ENCODE data around the gene ATG101. TPM values are rescaled to one million over a fixed set of nuclear protein-coding genes. Genes with fewer than 3 reads are reported as not detected.
A peak's percentile ranks its signal among the peaks of the same experiment; 100 is the strongest.
"Not testable (repeated sequence)": the region's sequence is repeated elsewhere in the genome, so short reads cannot be mapped to it uniquely, and the experiment has no call there.

ATG101 gene
- polyA plus RNA-seq, 1 of the 3 experiments (the other 2 are of a cell fraction) = 160 TPM

- POLR2A ChIA-PET = no interaction called here
- H3K4me1 ChIP-seq (ENCODE audit: control insufficient read depth in 1 of 2, insufficient read depth in 2 of 2, low read depth in 1 of 2, low read length in 1 of 2) = no peaks in the 10 kb centered on the region; a peak in 1 of 4 replicates
- no peak overlapping the region for H2AFZ ChIP-seq (ENCODE audit: low read depth)
- no peaks in the 10 kb centered on the region for H3K36me3 ChIP-seq (replicated peaks in 1 of 2; ENCODE audit: control insufficient read depth in 1 of 2, insufficient read depth in 2 of 2, low read length in 1 of 2)
- H3K4me3 ChIP-seq (ENCODE audit: low read depth in 2 of 2, low read length in 1 of 2) = no peak overlapping the region
- 56% methylated on average over 21 of the region's 21 CpGs for WGBS (ENCODE audit: low lambda C conversion rate)
- H3K4me2 ChIP-seq = no peak overlapping the region
- H3K27ac ChIP-seq (ENCODE audit: low read depth in 2 of 2, low read length in 1 of 2) = no peak overlapping the region
- no peak for TF ChIP-seq RXRA (IDR thresholded peaks at IDR 0.05; ENCODE audit: borderline replicate concordance, low read depth)
- no peaks in the 10 kb centered on the region for H3K9me3 ChIP-seq
- DNase-seq = peak; percentile 7
- peaks cover 20% of the 10 kb centered on the region for H3K27me3 ChIP-seq (ENCODE audit: insufficient read depth)
- H3K9ac ChIP-seq = no peak overlapping the region
- H3K9me2 ChIP-seq = no peaks in the 10 kb centered on the region
- CTCF ChIA-PET = no interaction called here
- H3K79me2 ChIP-seq (ENCODE audit: insufficient read depth) = no peaks in the 10 kb centered on the region
- no peaks in the 10 kb centered on the region for H4K20me1 ChIP-seq (ENCODE audit: insufficient read depth)
- no peaks in the 10 kb centered on the region for H3F3A ChIP-seq (replicated peaks; ENCODE audit: insufficient read depth)
These were observed 27.4 kb downstream of the ATG101 start for GRCh38 chr12:52097045-52097666.

- CTCF ChIA-PET = interaction anchor here (1.7 to 3.5 kb wide), 2 partner anchors 17 to 79 kb away, joined by 5 to 15 read pairs; no protein-coding TSS in a partner anchor
- H3K4me2 ChIP-seq; H4K20me1 ChIP-seq (ENCODE audit: insufficient read depth); H3K9me3 ChIP-seq; H3K4me1 ChIP-seq (ENCODE audit: control insufficient read depth in 1 of 2, insufficient read depth in 2 of 2, low read depth in 1 of 2, low read length in 1 of 2); H2AFZ ChIP-seq (ENCODE audit: low read depth); H3F3A ChIP-seq (replicated peaks; ENCODE audit: insufficient read depth); H3K9me2 ChIP-seq; H3K9ac ChIP-seq; H3K36me3 ChIP-seq (replicated peaks in 1 of 2; ENCODE audit: control insufficient read depth in 1 of 2, insufficient read depth in 2 of 2, low read length in 1 of 2); H3K27me3 ChIP-seq (ENCODE audit: insufficient read depth); H3K79me2 ChIP-seq (ENCODE audit: insufficient read depth); DNase-seq; POLR2A ChIA-PET; H3K4me3 ChIP-seq (ENCODE audit: low read depth in 2 of 2, low read length in 1 of 2); H3K27ac ChIP-seq (ENCODE audit: low read depth in 2 of 2, low read length in 1 of 2): not testable (repeated sequence)
- 57% methylated on average over 10 of the region's 10 CpGs for WGBS (ENCODE audit: low lambda C conversion rate)
These were observed 34.8 kb downstream of the ATG101 start for GRCh38 chr12:52104431-52105089.

- POLR2A ChIA-PET; H3K4me2 ChIP-seq; H3K4me1 ChIP-seq (ENCODE audit: control insufficient read depth in 1 of 2, insufficient read depth in 2 of 2, low read depth in 1 of 2, low read length in 1 of 2); H3K9ac ChIP-seq; H3K9me3 ChIP-seq; H3F3A ChIP-seq (replicated peaks; ENCODE audit: insufficient read depth); H2AFZ ChIP-seq (ENCODE audit: low read depth); H3K79me2 ChIP-seq (ENCODE audit: insufficient read depth); H3K4me3 ChIP-seq (ENCODE audit: low read depth in 2 of 2, low read length in 1 of 2); H3K27ac ChIP-seq (ENCODE audit: low read depth in 2 of 2, low read length in 1 of 2); H4K20me1 ChIP-seq (ENCODE audit: insufficient read depth); DNase-seq; H3K9me2 ChIP-seq; H3K36me3 ChIP-seq (replicated peaks in 1 of 2; ENCODE audit: control insufficient read depth in 1 of 2, insufficient read depth in 2 of 2, low read length in 1 of 2): not testable (repeated sequence)
- H3K27me3 ChIP-seq (ENCODE audit: insufficient read depth) = peaks cover 17% of the 10 kb centered on the region; the same call in 1 of the 2 replicates
- CTCF ChIA-PET = interaction anchor here (13.5 kb wide), 1 partner anchor 92 kb away, joined by 247 read pairs; no protein-coding TSS in a partner anchor
- WGBS (ENCODE audit: low lambda C conversion rate) = 54% methylated on average over 16 of the region's 18 CpGs
These were observed 46.7 kb downstream of the ATG101 start for GRCh38 chr12:52116222-52117125.

- H4K20me1 ChIP-seq (ENCODE audit: insufficient read depth); H3K9ac ChIP-seq; H3K9me3 ChIP-seq; H3K27ac ChIP-seq (ENCODE audit: low read depth in 2 of 2, low read length in 1 of 2); H3K79me2 ChIP-seq (ENCODE audit: insufficient read depth); H3K4me1 ChIP-seq (ENCODE audit: control insufficient read depth in 1 of 2, insufficient read depth in 2 of 2, low read depth in 1 of 2, low read length in 1 of 2); DNase-seq; H3K4me2 ChIP-seq; H3F3A ChIP-seq (replicated peaks; ENCODE audit: insufficient read depth); H2AFZ ChIP-seq (ENCODE audit: low read depth); H3K36me3 ChIP-seq (replicated peaks in 1 of 2; ENCODE audit: control insufficient read depth in 1 of 2, insufficient read depth in 2 of 2, low read length in 1 of 2); H3K4me3 ChIP-seq (ENCODE audit: low read depth in 2 of 2, low read length in 1 of 2); H3K9me2 ChIP-seq: not testable (repeated sequence)
- POLR2A ChIA-PET = interaction anchor here (1.0 kb wide), 1 partner anchor 92 kb away, joined by 3 read pairs; no protein-coding TSS in a partner anchor
- WGBS (ENCODE audit: low lambda C conversion rate) = 75% methylated on average over 19 of the region's 20 CpGs
- peaks cover 17% of the 10 kb centered on the region; the same call in 1 of the 2 replicates for H3K27me3 ChIP-seq (ENCODE audit: insufficient read depth)
- CTCF ChIA-PET = interaction anchor here (0.9 to 13.5 kb wide), 2 partner anchors 37 to 94 kb away, joined by 3 to 247 read pairs; no protein-coding TSS in a partner anchor
These were observed 48.2 kb downstream of the ATG101 start for GRCh38 chr12:52117806-52118475.

Data from SK-N-SH (cell line).